ENCODE results near the gene PACSIN2.

DNA sequence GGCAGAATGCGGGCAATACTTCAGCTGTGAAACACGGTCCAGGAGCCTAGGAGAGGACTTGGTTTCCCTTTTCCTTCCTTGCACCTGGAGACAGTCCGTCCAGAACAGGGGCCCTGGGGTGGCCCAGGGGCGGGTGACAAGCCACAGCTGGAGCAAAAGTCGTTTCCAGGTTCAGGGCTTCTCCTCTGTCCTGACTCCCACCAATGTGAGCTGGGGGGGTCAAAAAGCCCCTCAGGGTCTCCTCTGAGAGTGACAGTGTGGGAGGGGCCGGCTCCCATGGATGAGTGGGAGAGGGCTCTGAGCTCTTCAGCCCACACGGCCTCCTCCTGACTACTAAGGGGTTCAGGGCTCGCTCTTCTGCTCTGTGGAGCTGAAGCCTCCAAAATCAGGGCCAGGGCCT, 137.8 kb downstream of the PACSIN2 start:
- TF ChIP-seq ELF4 (IDR thresholded peaks at IDR 0.05): no peak
- no peak for TF ChIP-seq SUZ12 (IDR thresholded peaks at IDR 0.05)
- no peak for TF ChIP-seq FOXK2 (IDR thresholded peaks at IDR 0.05)
- no peak for TF ChIP-seq CTBP1 (IDR thresholded peaks at IDR 0.05; ENCODE audit: borderline replicate concordance)
- TF ChIP-seq FOXA1 (IDR thresholded peaks at IDR 0.05): no peak
- no peak for TF ChIP-seq LEF1 (IDR thresholded peaks at IDR 0.05; ENCODE audit: borderline replicate concordance)
- no peak for TF ChIP-seq SP1 (IDR thresholded peaks at IDR 0.05)
- TF ChIP-seq, protein P1, sequence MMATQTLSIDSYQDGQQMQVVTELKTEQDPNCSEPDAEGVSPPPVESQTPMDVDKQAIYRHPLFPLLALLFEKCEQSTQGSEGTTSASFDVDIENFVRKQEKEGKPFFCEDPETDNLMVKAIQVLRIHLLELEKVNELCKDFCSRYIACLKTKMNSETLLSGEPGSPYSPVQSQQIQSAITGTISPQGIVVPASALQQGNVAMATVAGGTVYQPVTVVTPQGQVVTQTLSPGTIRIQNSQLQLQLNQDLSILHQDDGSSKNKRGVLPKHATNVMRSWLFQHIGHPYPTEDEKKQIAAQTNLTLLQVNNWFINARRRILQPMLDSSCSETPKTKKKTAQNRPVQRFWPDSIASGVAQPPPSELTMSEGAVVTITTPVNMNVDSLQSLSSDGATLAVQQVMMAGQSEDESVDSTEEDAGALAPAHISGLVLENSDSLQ (IDR thresholded peaks at IDR 0.05): no peak
- no peak for TF ChIP-seq L3MBTL2 (conservative IDR thresholded peaks at IDR 0.05)
- no peak for TF ChIP-seq FOXM1 (IDR thresholded peaks at IDR 0.05; ENCODE audit: borderline replicate concordance)

Data from HEK293T (cell line).